ENCODE measurements around the gene MOB2. TPM values are rescaled to one million over a fixed set of nuclear protein-coding genes. Genes with fewer than 3 reads are reported as not detected.
A peak's percentile ranks its signal among the peaks of the same experiment; 100 is the strongest.

The MOB2 gene
- total and polyA plus RNA-seq, 2 of the 13 experiments (the other 11 are each of a cell fraction or from before 2014, with no cell fraction given) = 21.8 to 27.7 TPM

DNA sequence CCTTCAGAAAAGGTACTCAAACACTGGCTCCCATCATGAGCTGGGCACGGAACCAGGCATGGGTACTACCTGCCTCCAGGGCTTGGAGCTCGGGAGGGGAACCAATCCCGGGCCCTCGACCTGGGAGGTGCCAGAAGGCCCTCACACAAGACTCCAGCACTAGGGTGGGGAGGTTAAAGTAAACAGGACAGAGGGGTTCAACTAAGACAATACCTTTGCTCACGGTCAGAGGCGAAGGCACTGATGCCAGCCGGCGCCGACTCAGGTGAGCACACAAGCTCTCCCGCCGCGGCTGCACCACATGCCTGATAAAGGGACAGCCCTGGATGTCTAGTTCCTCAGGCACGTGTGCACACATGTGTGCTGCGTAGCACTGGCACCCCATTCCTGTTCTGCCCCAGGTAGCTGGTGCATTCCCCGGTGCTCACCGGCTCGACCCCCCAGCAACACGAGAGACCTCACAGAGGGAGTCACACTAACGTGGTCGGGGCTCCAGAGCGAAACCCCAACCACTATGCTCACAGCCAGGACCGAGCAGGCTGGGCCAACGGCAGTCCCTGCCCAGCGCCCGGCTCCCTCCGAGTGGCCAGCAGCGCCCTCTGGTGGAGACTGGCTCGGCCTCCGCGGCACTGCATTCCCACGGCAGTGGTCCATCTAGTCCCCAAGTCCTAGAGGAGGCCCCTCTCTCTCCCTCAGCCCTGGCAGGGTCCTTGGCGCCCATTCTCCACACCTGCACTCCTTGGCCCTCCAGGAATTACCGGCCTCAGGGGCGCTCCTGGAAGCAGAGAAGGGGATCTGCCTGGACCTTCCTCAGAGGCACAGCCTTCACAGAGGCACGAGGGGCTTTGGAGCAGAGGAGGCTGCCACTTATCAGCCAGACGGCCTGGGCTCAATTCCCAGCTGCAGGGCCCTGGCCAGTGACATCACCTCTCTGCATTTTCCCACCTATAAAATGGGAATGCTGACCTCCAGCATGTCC, 28.8 kb upstream of the MOB2 start (continued):
- TF ChIP-seq YEATS4 (CRISPR knock-in tag; IDR thresholded peaks at IDR 0.05; ENCODE audit: borderline replicate concordance) = no peak
- no peak for TF ChIP-seq ZNF430 (CRISPR knock-in tag; IDR thresholded peaks at IDR 0.05)
- peak; percentile 30; the same call in 1 of the 2 replicates for TF ChIP-seq SMC3 (IDR thresholded peaks at IDR 0.05; ENCODE audit: low read length)
- 0 out of 2 replicates have a peak, but pooled peaks have one; percentile 6 for TF ChIP-seq SALL1 (CRISPR knock-in tag; IDR thresholded peaks at IDR 0.05)
- peak; percentile 39; the same call in 1 of the 2 replicates for TF ChIP-seq GABPB1 (CRISPR knock-in tag; IDR thresholded peaks at IDR 0.05)
- TF ChIP-seq FOSL2 (CRISPR knock-in tag; IDR thresholded peaks at IDR 0.05) = no peak
- TF ChIP-seq TEF (CRISPR knock-in tag; IDR thresholded peaks at IDR 0.05) = no peak
- TF ChIP-seq ZNF20 (CRISPR knock-in tag; IDR thresholded peaks at IDR 0.05) = no peak
- 0 out of 2 replicates have a peak, but pooled peaks have one; percentile 7 for TF ChIP-seq ZNF501 (CRISPR knock-in tag; IDR thresholded peaks at IDR 0.05)
- TF ChIP-seq NRL (CRISPR knock-in tag; IDR thresholded peaks at IDR 0.05; ENCODE audit: borderline replicate concordance) = peak; percentile 32; the same call in 1 of the 2 replicates
- TF ChIP-seq ZNF510 (CRISPR knock-in tag; IDR thresholded peaks at IDR 0.05; ENCODE audit: low read depth) = no peak
- TF ChIP-seq U2AF1 (optimal IDR thresholded peaks at IDR 0.05; ENCODE audit: low read depth, low read length) = no peak
- TF ChIP-seq NR2F6 (IDR thresholded peaks at IDR 0.05) = no peak
- no peak for TF ChIP-seq NR2F6 (CRISPR knock-in tag; IDR thresholded peaks at IDR 0.05)
- TF ChIP-seq FLYWCH1 (CRISPR knock-in tag; IDR thresholded peaks at IDR 0.05) = no peak
- TF ChIP-seq ARNT (IDR thresholded peaks at IDR 0.05) = no peak
- TF ChIP-seq EZH2 (conservative IDR thresholded peaks at IDR 0.05; ENCODE audit: low read depth, low read length) = no peak
- 0 out of 2 replicates have a peak, but pooled peaks have one; percentile 22 for TF ChIP-seq ZNF710 (CRISPR knock-in tag; IDR thresholded peaks at IDR 0.05; ENCODE audit: borderline replicate concordance)
- TF ChIP-seq, protein P1, sequence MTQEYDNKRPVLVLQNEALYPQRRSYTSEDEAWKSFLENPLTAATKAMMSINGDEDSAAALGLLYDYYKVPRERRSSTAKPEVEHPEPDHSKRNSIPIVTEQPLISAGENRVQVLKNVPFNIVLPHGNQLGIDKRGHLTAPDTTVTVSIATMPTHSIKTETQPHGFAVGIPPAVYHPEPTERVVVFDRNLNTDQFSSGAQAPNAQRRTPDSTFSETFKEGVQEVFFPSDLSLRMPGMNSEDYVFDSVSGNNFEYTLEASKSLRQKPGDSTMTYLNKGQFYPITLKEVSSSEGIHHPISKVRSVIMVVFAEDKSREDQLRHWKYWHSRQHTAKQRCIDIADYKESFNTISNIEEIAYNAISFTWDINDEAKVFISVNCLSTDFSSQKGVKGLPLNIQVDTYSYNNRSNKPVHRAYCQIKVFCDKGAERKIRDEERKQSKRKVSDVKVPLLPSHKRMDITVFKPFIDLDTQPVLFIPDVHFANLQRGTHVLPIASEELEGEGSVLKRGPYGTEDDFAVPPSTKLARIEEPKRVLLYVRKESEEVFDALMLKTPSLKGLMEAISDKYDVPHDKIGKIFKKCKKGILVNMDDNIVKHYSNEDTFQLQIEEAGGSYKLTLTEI (CRISPR knock-in tag; conservative IDR thresholded peaks at IDR 0.05) = no peak
- no peak for TF ChIP-seq ZNF790 (CRISPR knock-in tag; IDR thresholded peaks at IDR 0.05; ENCODE audit: borderline replicate concordance)
- TF ChIP-seq STAG1 (CRISPR knock-in tag; IDR thresholded peaks at IDR 0.05) = peak; percentile 95
- no peak for TF ChIP-seq MAZ (IDR thresholded peaks at IDR 0.05; ENCODE audit: borderline replicate concordance, low read depth, low read length)
- 0 out of 2 replicates have a peak, but pooled peaks have one; percentile 31 for TF ChIP-seq MAZ (CRISPR knock-in tag; IDR thresholded peaks at IDR 0.05; ENCODE audit: low read depth)
- no peak for TF ChIP-seq ZNF777 (CRISPR knock-in tag; IDR thresholded peaks at IDR 0.05)
- 0 out of 2 replicates have a peak, but pooled peaks have one; percentile 40 for TF ChIP-seq ZNF138 (CRISPR knock-in tag; IDR thresholded peaks at IDR 0.05; ENCODE audit: low read depth)
- no peak for TF ChIP-seq DNMT3B (CRISPR knock-in tag; conservative IDR thresholded peaks at IDR 0.05)
